GM12878 (cell line): ENCODE measurements around the gene UGT2B10.

Experiments used
- EZH2 ChIP-seq: IDR thresholded peaks from 2 replicates; pipeline ENCODE4 v1.6.1; 2012; ENCODE audit warnings: low read depth, mild to moderate bottlenecking, control low read depth, inconsistent platforms, low read length, borderline replicate concordance; ENCODE audit not compliant: control insufficient read depth
- MTA2 ChIP-seq: fragments of 450-650 bp; IDR thresholded peaks from 2 replicates; pipeline ENCODE4 v1.6.1; 2016; ENCODE audit warnings: low read depth, mild to moderate bottlenecking, moderate library complexity
- MXI1 ChIP-seq: fragments of 150-350 bp; IDR thresholded peaks from 2 replicates; pipeline ENCODE4 v1.6.1; 2011; ENCODE audit warnings: low read depth, mild to moderate bottlenecking, inconsistent platforms, low read length, improper control_type of control experiment
- POLR2AphosphoS5 ChIP-seq: IDR thresholded peaks from 2 replicates; pipeline ENCODE4 v1.6.1; 2011; ENCODE audit warnings: mild to moderate bottlenecking, low read length, inconsistent platforms
- RAD21 ChIP-seq: IDR thresholded peaks from 2 replicates; pipeline ENCODE4 v1.6.1; 2011; ENCODE audit warnings: mild to moderate bottlenecking, low read depth, low read length, moderate library complexity; ENCODE audit not compliant: insufficient read depth
- YBX1 ChIP-seq: fragments of 450-650 bp; IDR thresholded peaks from 2 replicates; pipeline ENCODE4 v1.6.1; 2016; ENCODE audit warnings: antibody characterized with exemption
- TF ChIP-seq, protein P1 (sequence below): IDR thresholded peaks from 2 replicates; pipeline ENCODE4 v1.6.1; 2012; ENCODE audit warnings: low read depth, low read length, improper control_type of control experiment
- TF ChIP-seq, protein P2 (sequence below), 3 experiments: IDR thresholded peaks in 2 of 3; conservative IDR thresholded peaks in 1 of 3; 2 replicates each; pipeline ENCODE4 v1.5.1; 2011; ENCODE audit warnings: low read depth in 3 of 3, low read length in 3 of 3, mild to moderate bottlenecking in 3 of 3, control low read depth in 2 of 3, moderate library complexity in 2 of 3, inconsistent platforms in 1 of 3, mixed read lengths in 1 of 3; ENCODE audit not compliant: control insufficient read depth in 2 of 3, insufficient read depth in 1 of 3; ENCODE audit errors: extremely low read depth in 1 of 3
- TF ChIP-seq, protein P3 (sequence below): IDR thresholded peaks from 2 replicates; pipeline ENCODE4 v1.6.1; 2011; ENCODE audit warnings: borderline replicate concordance, low read depth, mild to moderate bottlenecking, moderate library complexity, mixed read lengths, low read length; ENCODE audit not compliant: insufficient read depth; ENCODE audit errors: extremely low read length
- TF ChIP-seq, protein P4 (sequence below): fragments of 450-650 bp; IDR thresholded peaks from 2 replicates; pipeline ENCODE4 v1.6.1; 2018; ENCODE audit warnings: mild to moderate bottlenecking, low read depth, moderate library complexity; ENCODE audit not compliant: partially characterized antibody
- TF ChIP-seq, protein P5 (sequence below): IDR thresholded peaks from 2 replicates; pipeline ENCODE4 v1.6.1; 2012; ENCODE audit warnings: low read depth, low read length, improper control_type of control experiment
- TF ChIP-seq, protein P6 (sequence below): IDR thresholded peaks from 2 replicates; pipeline ENCODE4 v1.6.1; 2011; ENCODE audit warnings: low read depth, mild to moderate bottlenecking, low read length, moderate library complexity, borderline replicate concordance; ENCODE audit errors: extremely low read depth

DNA sequence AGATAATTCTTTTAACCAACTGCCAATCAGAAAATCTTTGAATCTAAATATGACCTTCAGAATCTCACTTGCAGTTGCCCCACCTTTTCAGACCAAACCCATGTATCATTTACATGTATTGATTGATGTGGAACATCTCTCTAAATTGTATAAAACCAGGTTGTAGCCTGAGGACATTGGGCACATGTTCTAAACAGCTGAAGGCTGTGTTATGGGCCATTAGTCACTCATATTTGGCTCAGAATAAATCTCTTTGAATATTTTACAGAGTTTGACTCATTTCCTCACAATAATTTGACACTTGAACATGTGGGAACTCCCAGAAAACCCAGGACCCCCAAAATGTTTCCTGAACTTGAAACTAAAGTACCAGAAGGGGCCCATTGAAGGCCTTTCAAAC, 58.7 kb downstream of the UGT2B10 start:
- TF ChIP-seq MTA2 (no peak), YBX1 (no peak), POLR2AphosphoS5 (no peak), EZH2 (no peak), RAD21 (no peak), MXI1 (no peak)
- TF ChIP-seq, protein P1, sequence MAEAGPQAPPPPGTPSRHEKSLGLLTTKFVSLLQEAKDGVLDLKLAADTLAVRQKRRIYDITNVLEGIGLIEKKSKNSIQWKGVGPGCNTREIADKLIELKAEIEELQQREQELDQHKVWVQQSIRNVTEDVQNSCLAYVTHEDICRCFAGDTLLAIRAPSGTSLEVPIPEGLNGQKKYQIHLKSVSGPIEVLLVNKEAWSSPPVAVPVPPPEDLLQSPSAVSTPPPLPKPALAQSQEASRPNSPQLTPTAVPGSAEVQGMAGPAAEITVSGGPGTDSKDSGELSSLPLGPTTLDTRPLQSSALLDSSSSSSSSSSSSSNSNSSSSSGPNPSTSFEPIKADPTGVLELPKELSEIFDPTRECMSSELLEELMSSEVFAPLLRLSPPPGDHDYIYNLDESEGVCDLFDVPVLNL = no peak
- TF ChIP-seq, protein P2, sequence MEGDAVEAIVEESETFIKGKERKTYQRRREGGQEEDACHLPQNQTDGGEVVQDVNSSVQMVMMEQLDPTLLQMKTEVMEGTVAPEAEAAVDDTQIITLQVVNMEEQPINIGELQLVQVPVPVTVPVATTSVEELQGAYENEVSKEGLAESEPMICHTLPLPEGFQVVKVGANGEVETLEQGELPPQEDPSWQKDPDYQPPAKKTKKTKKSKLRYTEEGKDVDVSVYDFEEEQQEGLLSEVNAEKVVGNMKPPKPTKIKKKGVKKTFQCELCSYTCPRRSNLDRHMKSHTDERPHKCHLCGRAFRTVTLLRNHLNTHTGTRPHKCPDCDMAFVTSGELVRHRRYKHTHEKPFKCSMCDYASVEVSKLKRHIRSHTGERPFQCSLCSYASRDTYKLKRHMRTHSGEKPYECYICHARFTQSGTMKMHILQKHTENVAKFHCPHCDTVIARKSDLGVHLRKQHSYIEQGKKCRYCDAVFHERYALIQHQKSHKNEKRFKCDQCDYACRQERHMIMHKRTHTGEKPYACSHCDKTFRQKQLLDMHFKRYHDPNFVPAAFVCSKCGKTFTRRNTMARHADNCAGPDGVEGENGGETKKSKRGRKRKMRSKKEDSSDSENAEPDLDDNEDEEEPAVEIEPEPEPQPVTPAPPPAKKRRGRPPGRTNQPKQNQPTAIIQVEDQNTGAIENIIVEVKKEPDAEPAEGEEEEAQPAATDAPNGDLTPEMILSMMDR (IDR thresholded peaks at IDR 0.05 in 2 of 3, conservative IDR thresholded peaks at IDR 0.05 in 1 of 3; ENCODE audit: control insufficient read depth in 2 of 3, extremely low read depth in 1 of 3, insufficient read depth in 1 of 3, low read depth in 3 of 3, low read length in 3 of 3) = no peak
- TF ChIP-seq, protein P3, sequence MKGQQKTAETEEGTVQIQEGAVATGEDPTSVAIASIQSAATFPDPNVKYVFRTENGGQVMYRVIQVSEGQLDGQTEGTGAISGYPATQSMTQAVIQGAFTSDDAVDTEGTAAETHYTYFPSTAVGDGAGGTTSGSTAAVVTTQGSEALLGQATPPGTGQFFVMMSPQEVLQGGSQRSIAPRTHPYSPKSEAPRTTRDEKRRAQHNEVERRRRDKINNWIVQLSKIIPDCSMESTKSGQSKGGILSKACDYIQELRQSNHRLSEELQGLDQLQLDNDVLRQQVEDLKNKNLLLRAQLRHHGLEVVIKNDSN = no peak
- TF ChIP-seq, protein P4, sequence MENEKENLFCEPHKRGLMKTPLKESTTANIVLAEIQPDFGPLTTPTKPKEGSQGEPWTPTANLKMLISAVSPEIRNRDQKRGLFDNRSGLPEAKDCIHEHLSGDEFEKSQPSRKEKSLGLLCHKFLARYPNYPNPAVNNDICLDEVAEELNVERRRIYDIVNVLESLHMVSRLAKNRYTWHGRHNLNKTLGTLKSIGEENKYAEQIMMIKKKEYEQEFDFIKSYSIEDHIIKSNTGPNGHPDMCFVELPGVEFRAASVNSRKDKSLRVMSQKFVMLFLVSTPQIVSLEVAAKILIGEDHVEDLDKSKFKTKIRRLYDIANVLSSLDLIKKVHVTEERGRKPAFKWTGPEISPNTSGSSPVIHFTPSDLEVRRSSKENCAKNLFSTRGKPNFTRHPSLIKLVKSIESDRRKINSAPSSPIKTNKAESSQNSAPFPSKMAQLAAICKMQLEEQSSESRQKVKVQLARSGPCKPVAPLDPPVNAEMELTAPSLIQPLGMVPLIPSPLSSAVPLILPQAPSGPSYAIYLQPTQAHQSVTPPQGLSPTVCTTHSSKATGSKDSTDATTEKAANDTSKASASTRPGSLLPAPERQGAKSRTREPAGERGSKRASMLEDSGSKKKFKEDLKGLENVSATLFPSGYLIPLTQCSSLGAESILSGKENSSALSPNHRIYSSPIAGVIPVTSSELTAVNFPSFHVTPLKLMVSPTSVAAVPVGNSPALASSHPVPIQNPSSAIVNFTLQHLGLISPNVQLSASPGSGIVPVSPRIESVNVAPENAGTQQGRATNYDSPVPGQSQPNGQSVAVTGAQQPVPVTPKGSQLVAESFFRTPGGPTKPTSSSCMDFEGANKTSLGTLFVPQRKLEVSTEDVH = no peak
- TF ChIP-seq, protein P5, sequence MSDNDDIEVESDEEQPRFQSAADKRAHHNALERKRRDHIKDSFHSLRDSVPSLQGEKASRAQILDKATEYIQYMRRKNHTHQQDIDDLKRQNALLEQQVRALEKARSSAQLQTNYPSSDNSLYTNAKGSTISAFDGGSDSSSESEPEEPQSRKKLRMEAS = no peak
- TF ChIP-seq, protein P6, sequence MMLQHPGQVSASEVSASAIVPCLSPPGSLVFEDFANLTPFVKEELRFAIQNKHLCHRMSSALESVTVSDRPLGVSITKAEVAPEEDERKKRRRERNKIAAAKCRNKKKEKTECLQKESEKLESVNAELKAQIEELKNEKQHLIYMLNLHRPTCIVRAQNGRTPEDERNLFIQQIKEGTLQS = no peak
